HG03439 (cell line): ENCODE data around the gene XIAP.

Experiments used
- ATAC-seq: cut with Tn5 transposase; IDR thresholded peaks from one replicate; pipeline ENCODE4 v1.9.1; 2021; ENCODE audit warnings: mild to moderate bottlenecking, moderate library complexity; ENCODE audit not compliant: unreplicated experiment

XIAP gene

GRCh38 chrX:123959281-123960063, 99.6 kb downstream of the XIAP start:
- no peak for ATAC-seq

GRCh38 chrX:123960956-123961267, 101.1 kb downstream of the XIAP start:
- no peak for ATAC-seq

GRCh38 chrX:123961268-123962005, 101.6 kb downstream of the XIAP start, which contains the start of gene STAG2:
STAG2 (plus strand) TSS chrX:123961706; CDS start chrX:124022628, 60,922 bp downstream.
- no peak for ATAC-seq

- ATAC-seq = no peak
Observed at GRCh38 chrX:123962006-123962467, 102.2 kb downstream of the XIAP start.

- ATAC-seq = peak; percentile 56
Observed at GRCh38 chrX:123962794-123963373, 103.0 kb downstream of the XIAP start.
